ENCODE measurements around the gene PAQR9. TPM values are rescaled to one million over a fixed set of nuclear protein-coding genes. Genes with fewer than 3 reads are reported as not detected.

Gene PAQR9
- total RNA-seq, 1 donor = 0.09 TPM

GRCh38 chr3:142912402-142913172 lies 50.9 kb downstream of the PAQR9 start:
- TF ChIP-seq, protein P1, sequence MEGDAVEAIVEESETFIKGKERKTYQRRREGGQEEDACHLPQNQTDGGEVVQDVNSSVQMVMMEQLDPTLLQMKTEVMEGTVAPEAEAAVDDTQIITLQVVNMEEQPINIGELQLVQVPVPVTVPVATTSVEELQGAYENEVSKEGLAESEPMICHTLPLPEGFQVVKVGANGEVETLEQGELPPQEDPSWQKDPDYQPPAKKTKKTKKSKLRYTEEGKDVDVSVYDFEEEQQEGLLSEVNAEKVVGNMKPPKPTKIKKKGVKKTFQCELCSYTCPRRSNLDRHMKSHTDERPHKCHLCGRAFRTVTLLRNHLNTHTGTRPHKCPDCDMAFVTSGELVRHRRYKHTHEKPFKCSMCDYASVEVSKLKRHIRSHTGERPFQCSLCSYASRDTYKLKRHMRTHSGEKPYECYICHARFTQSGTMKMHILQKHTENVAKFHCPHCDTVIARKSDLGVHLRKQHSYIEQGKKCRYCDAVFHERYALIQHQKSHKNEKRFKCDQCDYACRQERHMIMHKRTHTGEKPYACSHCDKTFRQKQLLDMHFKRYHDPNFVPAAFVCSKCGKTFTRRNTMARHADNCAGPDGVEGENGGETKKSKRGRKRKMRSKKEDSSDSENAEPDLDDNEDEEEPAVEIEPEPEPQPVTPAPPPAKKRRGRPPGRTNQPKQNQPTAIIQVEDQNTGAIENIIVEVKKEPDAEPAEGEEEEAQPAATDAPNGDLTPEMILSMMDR (IDR thresholded peaks at IDR 0.05; ENCODE audit: insufficient read depth, low read length) = no peak
- DNase-seq (ENCODE audit: low read depth) = peak; percentile 63
- no peak overlapping the region for H3K4me3 ChIP-seq (ENCODE audit: low read depth, low read length)

Small RNAs within 50 kb of the gene (small RNA-seq; reads per million reads assigned to genes)
- not detected for gene AC021074.2

Other genes starting within 250 kb of the PAQR9 start
- 26.1 and 26.7 TPM in 2 replicates for gene TRPC1, start 239.6 kb downstream of the PAQR9 start, total RNA-seq (ENCODE audit: low replicate concordance)
- 31.6 and 98.4 TPM in 2 replicates for gene PCOLCE2, start 74.6 kb downstream of the PAQR9 start, total RNA-seq (ENCODE audit: low replicate concordance)
- 99.1 and 128 TPM in 2 replicates for gene U2SURP, start 37.9 kb upstream of the PAQR9 start, total RNA-seq (ENCODE audit: low replicate concordance)
- 5.0 and 14.4 TPM in 2 replicates for gene CHST2, start 156.1 kb upstream of the PAQR9 start, total RNA-seq (ENCODE audit: low replicate concordance)